OCI-LY1 (cell line): Measurements from ENCODE around the gene PRPSAP2.

Source experiments
- CTCF ChIP-seq: fragments of 200-600 bp; sonication (generic), shearing (Covaris generic); IDR thresholded peaks from 2 replicates; pipeline ENCODE4 v1.5.1; 2017; ENCODE audit warnings: mild to moderate bottlenecking, antibody characterized with exemption, low read length, moderate library complexity, mixed read lengths
- EZH2 ChIP-seq: fragments of 200-600 bp; sonication (generic), shearing (Covaris generic); IDR thresholded peaks from 2 replicates; pipeline ENCODE4 v1.8.0; 2017; ENCODE audit warnings: borderline replicate concordance, mixed run types, mild to moderate bottlenecking, antibody characterized with exemption, low read length, moderate library complexity, mixed read lengths

- TF ChIP-seq CTCF = no peak
- TF ChIP-seq EZH2 = no peak
Measured at GRCh38 chr17:18964550-18964949, 106.6 kb downstream of the PRPSAP2 start.
